ENCODE measurements around the gene IPO5.

DNA sequence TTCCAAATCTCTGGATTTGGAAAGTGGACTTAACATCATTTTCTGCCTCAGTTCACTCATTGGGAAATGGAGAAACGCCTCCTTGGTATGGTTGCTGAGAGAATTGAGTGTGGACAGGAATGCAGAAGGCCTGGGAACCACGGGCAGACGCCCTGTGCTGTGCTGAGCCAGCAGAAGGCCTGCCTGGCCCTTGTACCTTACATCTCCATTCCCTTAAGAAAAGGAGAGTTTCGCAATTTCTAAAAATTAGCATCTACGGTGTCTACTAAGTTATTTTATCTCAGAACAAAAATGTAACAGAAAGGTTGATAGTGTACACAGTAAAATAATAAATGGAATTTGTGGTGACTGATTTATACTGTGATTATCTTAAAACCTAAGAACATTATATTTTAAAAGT, 78.7 kb downstream of the IPO5 start:
- no peak for TF ChIP-seq EP300 (IDR thresholded peaks at IDR 0.05)
- TF ChIP-seq, protein P1, sequence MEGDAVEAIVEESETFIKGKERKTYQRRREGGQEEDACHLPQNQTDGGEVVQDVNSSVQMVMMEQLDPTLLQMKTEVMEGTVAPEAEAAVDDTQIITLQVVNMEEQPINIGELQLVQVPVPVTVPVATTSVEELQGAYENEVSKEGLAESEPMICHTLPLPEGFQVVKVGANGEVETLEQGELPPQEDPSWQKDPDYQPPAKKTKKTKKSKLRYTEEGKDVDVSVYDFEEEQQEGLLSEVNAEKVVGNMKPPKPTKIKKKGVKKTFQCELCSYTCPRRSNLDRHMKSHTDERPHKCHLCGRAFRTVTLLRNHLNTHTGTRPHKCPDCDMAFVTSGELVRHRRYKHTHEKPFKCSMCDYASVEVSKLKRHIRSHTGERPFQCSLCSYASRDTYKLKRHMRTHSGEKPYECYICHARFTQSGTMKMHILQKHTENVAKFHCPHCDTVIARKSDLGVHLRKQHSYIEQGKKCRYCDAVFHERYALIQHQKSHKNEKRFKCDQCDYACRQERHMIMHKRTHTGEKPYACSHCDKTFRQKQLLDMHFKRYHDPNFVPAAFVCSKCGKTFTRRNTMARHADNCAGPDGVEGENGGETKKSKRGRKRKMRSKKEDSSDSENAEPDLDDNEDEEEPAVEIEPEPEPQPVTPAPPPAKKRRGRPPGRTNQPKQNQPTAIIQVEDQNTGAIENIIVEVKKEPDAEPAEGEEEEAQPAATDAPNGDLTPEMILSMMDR (IDR thresholded peaks at IDR 0.05), result no peak
- no peak for TF ChIP-seq POLR2A (IDR thresholded peaks at IDR 0.05)

All from ovary (tissue), 3 donors.